Fibroblast of lung (primary cell): ENCODE data around the gene ROR2. TPM values are rescaled to one million over a fixed set of nuclear protein-coding genes. Genes with fewer than 3 reads are reported as not detected.

Experiments used
- DNase-seq, 2 donors: peaks; one replicate each; pipeline versions ENCODE4 v3.0.0 to v3.0.0-alpha.2; 2010; ENCODE audit warnings: low read depth in 2 of 2
- H2AFZ ChIP-seq: 2 replicates; pipeline ENCODE4 v1.5.1; 2012; ENCODE audit warnings: low read length, control low read depth, inconsistent platforms
- H3K27ac ChIP-seq: 2 replicates; pipeline ENCODE4 v1.5.1; 2011; ENCODE audit warnings: low read length, control low read depth; ENCODE audit not compliant: insufficient read depth
- H3K27me3 ChIP-seq: 2 replicates; pipeline ENCODE4 v1.5.1; 2011; ENCODE audit warnings: mild to moderate bottlenecking, low read length; ENCODE audit not compliant: control insufficient read depth, insufficient read depth
- H3K36me3 ChIP-seq: 2 replicates; pipeline ENCODE4 v1.5.1; 2011; ENCODE audit warnings: low read length; ENCODE audit not compliant: control insufficient read depth, insufficient read depth
- H3K4me1 ChIP-seq: 2 replicates; pipeline ENCODE4 v1.5.1; 2011; ENCODE audit warnings: low read length; ENCODE audit not compliant: control insufficient read depth, insufficient read depth; ENCODE audit errors: extremely low read depth
- H3K4me2 ChIP-seq: 2 replicates; pipeline ENCODE4 v1.5.1; 2011; ENCODE audit warnings: low read length, control low read depth; ENCODE audit not compliant: insufficient read depth; ENCODE audit errors: extremely low read depth
- H3K4me3 ChIP-seq, 4 experiments: fragments of 200-600 bp in 1 of 4; sonication (generic) in 1 of 4; replicated peaks in 1 of 4; 2 replicates each; pipeline ENCODE4 v1.5.1; 2011 to 2016; ENCODE audit warnings: low read length in 4 of 4, low read depth in 3 of 4, mild to moderate bottlenecking in 3 of 4, control low read depth in 2 of 4, inconsistent platforms in 1 of 4, mixed read lengths in 1 of 4; ENCODE audit not compliant: insufficient read depth in 1 of 4; ENCODE audit errors: control extremely low read depth in 1 of 4
- H3K79me2 ChIP-seq: 2 replicates; pipeline ENCODE4 v1.5.1; 2012; ENCODE audit warnings: mild to moderate bottlenecking, low read length, inconsistent platforms; ENCODE audit not compliant: control insufficient read depth, insufficient read depth
- H3K9ac ChIP-seq: 2 replicates; pipeline ENCODE4 v1.5.1; 2011; ENCODE audit warnings: mild to moderate bottlenecking, low read length, control low read depth; ENCODE audit not compliant: insufficient read depth
- H3K9me3 ChIP-seq: 2 replicates; pipeline ENCODE4 v1.5.1; 2012; ENCODE audit warnings: low read depth, low read length; ENCODE audit not compliant: control insufficient read depth, insufficient read depth
- H4K20me1 ChIP-seq: 2 replicates; pipeline ENCODE4 v1.5.1; 2011; ENCODE audit warnings: low read length; ENCODE audit not compliant: control insufficient read depth, insufficient read depth; ENCODE audit errors: extremely low read depth
- EZH2 ChIP-seq: IDR thresholded peaks from 2 replicates; pipeline ENCODE4 v1.5.1; 2012; ENCODE audit warnings: low read length, control low read depth, mild to moderate bottlenecking; ENCODE audit errors: missing control alignments
- polyA plus RNA-seq, 2 donors: library from polyadenylated mRNA; depleted of rRNA in 1 of 2; stranded (reverse) in 1 of 2; unstranded in 1 of 2; fragments of >200 nt; gene quantifications; 2 replicates each; pipeline ENCODE4 v1.2.1, GENCODE V29; 2011 to 2012; ENCODE audit warnings: missing spikeins in 1 of 2
- total RNA-seq: library from RNA; depleted of rRNA; stranded (reverse); fragments of >200 nt; gene quantifications from 2 replicates; pipeline ENCODE4 v1.2.1, GENCODE V29; 2014
- TF ChIP-seq, protein P1 (sequence below), 2 donors: IDR thresholded peaks in 1 of 2; conservative IDR thresholded peaks in 1 of 2; 1 replicate in 1 of 2; 2 replicates in 1 of 2; pipeline ENCODE4 v1.5.1; 2011 to 2012; ENCODE audit warnings: low read length in 2 of 2, control low read depth in 1 of 2, inconsistent platforms in 1 of 2, low read depth in 1 of 2, mild to moderate bottlenecking in 1 of 2

The ROR2 gene
- total and polyA plus RNA-seq, 2 donors (not counting 1 experiment from before 2014, with no cell fraction given), result 2.3 to 27.9 TPM

GRCh38 chr9:91716239-91716638 is 233.8 kb downstream of the ROR2 start:
- no peak overlapping the region for H2AFZ ChIP-seq
- no peaks in the 10 kb centered on the region for H3K4me1 ChIP-seq
- H3K36me3 ChIP-seq, result no peaks in the 10 kb centered on the region
- no peaks in the 10 kb centered on the region for H3K27me3 ChIP-seq
- no peak for DNase-seq
- no peaks in the 10 kb centered on the region for H3K9me3 ChIP-seq
- H3K79me2 ChIP-seq, result no peaks in the 10 kb centered on the region
- no peak overlapping the region for H3K27ac ChIP-seq
- H3K9ac ChIP-seq, result no peak overlapping the region
- no peak overlapping the region for H3K4me3 ChIP-seq
- TF ChIP-seq, protein P1, sequence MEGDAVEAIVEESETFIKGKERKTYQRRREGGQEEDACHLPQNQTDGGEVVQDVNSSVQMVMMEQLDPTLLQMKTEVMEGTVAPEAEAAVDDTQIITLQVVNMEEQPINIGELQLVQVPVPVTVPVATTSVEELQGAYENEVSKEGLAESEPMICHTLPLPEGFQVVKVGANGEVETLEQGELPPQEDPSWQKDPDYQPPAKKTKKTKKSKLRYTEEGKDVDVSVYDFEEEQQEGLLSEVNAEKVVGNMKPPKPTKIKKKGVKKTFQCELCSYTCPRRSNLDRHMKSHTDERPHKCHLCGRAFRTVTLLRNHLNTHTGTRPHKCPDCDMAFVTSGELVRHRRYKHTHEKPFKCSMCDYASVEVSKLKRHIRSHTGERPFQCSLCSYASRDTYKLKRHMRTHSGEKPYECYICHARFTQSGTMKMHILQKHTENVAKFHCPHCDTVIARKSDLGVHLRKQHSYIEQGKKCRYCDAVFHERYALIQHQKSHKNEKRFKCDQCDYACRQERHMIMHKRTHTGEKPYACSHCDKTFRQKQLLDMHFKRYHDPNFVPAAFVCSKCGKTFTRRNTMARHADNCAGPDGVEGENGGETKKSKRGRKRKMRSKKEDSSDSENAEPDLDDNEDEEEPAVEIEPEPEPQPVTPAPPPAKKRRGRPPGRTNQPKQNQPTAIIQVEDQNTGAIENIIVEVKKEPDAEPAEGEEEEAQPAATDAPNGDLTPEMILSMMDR (conservative IDR thresholded peaks at IDR 0.05 in 1 of 2, IDR thresholded peaks at IDR 0.05 in 1 of 2; ENCODE audit: low read depth in 1 of 2, low read length in 2 of 2), result no peak
- no peak for TF ChIP-seq EZH2
- H3K4me2 ChIP-seq, result no peak overlapping the region
- no peaks in the 10 kb centered on the region for H4K20me1 ChIP-seq

DNA sequence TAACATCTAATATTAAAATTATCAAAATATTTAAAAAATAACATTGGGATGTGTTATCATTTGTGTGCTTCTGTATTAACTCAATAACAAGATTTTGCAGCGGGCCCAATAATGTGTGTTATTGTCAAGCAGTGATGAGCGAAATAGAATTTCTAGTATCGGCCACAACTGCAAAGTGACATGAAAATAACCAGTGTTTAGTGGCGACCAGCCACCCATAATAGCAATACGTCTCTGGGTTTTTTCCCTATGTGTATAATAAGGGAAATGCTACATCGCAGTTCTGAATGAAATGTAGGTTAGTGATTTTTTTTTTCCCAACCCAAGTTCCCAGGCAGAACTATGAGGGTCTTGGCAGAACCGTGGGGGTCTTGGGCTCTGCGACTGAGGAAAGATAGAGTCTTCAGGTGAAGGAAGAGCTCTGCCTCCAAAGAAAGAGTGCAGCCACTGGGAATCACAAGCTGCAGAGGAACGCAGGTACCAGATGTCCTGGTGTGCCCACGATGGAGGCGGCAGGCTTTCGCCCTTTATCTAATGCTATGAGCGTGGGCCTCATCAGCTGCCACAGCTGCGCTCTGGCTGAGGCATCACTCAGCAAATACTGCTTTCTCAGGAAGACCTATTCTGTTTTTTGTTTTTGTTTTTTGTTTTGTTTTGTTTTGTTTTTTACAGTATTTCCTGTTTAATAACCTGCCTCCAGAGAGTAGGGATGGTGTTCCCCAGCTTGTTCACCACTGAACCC is 235.0 kb downstream of the ROR2 start:
- H3K4me3 ChIP-seq, result peak overlapping the region in 2 of 4 experiments; percentile 31 to 58
- H3K9ac ChIP-seq, result no peak overlapping the region
- DNase-seq, result no peak
- H3K79me2 ChIP-seq, result no peaks in the 10 kb centered on the region
- no peaks in the 10 kb centered on the region for H3K36me3 ChIP-seq
- no peaks in the 10 kb centered on the region for H3K9me3 ChIP-seq
- H3K4me1 ChIP-seq, result no peaks in the 10 kb centered on the region
- H4K20me1 ChIP-seq, result no peaks in the 10 kb centered on the region
- no peak overlapping the region for H2AFZ ChIP-seq
- TF ChIP-seq, protein P1 (conservative IDR thresholded peaks at IDR 0.05 in 1 of 2, IDR thresholded peaks at IDR 0.05 in 1 of 2; ENCODE audit: low read depth in 1 of 2, low read length in 2 of 2), result no peak
- no peak for TF ChIP-seq EZH2
- no peak overlapping the region for H3K4me2 ChIP-seq
- no peak overlapping the region for H3K27ac ChIP-seq
- H3K27me3 ChIP-seq, result no peaks in the 10 kb centered on the region

- Histone ChIP-seq H3K36me3 (no peaks in the 10 kb centered on the region), H3K79me2 (no peaks in the 10 kb centered on the region), H3K27ac (no peak overlapping the region), H3K9ac (peak overlapping the region; percentile 8), H3K4me3 (peak overlapping the region; percentile 10 to 62 (median 36)), H3K9me3 (no peaks in the 10 kb centered on the region), H3K4me1 (no peaks in the 10 kb centered on the region), H3K27me3 (no peaks in the 10 kb centered on the region), H3K4me2 (peak overlapping the region; percentile 62), H4K20me1 (no peaks in the 10 kb centered on the region), H2AFZ (no peak overlapping the region)
- DNase-seq, result peak; percentile 42 to 79
- TF ChIP-seq, protein P1 (conservative IDR thresholded peaks at IDR 0.05 in 1 of 2, IDR thresholded peaks at IDR 0.05 in 1 of 2; ENCODE audit: low read depth in 1 of 2, low read length in 2 of 2), result no peak
- TF ChIP-seq EZH2, result no peak
Measured at GRCh38 chr9:91714020-91714806, 235.8 kb downstream of the ROR2 start.
